GM19239 (cell line): Measurements from ENCODE around the gene PKD1.
"Not testable (repeated sequence)": the region's sequence is repeated elsewhere in the genome, so short reads cannot be mapped to it uniquely, and the experiment has no call there.

Experiments
- DNase-seq: peaks from one replicate; pipeline ENCODE4 v3.0.0; 2011; ENCODE audit warnings: low spot score; ENCODE audit not compliant: insufficient read length
- FAIRE-seq: peaks from 2 replicates; lab custom pipeline; 2011; peaks lifted over from hg19 to GRCh38; lab: Jason Lieb, UNC

Gene PKD1

DNA sequence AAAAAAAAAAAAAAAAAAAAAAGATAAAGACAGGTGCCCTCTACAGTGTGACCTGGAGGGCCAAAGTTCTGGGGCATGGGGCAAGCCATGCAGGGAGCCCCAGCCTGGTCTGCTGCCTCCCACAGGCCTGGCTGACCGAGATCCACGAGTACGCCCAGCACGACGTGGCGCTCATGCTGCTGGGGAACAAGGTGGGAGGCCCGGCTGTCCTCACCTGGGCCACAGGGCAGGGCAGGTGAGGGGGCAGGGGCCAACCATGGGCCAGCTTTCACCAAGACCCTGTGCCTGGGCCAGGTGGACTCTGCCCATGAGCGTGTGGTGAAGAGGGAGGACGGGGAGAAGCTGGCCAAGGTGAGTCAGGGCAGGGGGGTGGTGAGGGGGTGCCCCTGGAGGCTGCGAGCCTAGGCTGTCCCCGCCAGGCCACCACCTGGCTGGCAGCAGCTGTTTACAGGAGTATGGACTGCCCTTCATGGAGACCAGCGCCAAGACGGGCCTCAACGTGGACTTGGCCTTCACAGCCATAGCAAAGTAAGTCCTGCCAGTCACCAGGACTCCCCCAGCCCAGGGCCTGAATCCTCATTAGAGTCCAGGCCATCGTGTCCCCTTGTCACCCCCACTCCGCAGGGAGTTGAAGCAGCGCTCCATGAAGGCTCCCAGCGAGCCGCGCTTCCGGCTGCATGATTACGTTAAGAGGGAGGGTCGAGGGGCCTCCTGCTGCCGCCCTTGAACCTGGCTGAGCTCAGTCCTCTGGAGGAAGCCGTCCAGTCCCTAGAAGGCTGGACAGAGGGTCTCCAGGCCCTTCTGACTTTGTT, 17.2 kb upstream of the PKD1 start:
- DNase-seq (no peak), FAIRE-seq (no peak)

DNA sequence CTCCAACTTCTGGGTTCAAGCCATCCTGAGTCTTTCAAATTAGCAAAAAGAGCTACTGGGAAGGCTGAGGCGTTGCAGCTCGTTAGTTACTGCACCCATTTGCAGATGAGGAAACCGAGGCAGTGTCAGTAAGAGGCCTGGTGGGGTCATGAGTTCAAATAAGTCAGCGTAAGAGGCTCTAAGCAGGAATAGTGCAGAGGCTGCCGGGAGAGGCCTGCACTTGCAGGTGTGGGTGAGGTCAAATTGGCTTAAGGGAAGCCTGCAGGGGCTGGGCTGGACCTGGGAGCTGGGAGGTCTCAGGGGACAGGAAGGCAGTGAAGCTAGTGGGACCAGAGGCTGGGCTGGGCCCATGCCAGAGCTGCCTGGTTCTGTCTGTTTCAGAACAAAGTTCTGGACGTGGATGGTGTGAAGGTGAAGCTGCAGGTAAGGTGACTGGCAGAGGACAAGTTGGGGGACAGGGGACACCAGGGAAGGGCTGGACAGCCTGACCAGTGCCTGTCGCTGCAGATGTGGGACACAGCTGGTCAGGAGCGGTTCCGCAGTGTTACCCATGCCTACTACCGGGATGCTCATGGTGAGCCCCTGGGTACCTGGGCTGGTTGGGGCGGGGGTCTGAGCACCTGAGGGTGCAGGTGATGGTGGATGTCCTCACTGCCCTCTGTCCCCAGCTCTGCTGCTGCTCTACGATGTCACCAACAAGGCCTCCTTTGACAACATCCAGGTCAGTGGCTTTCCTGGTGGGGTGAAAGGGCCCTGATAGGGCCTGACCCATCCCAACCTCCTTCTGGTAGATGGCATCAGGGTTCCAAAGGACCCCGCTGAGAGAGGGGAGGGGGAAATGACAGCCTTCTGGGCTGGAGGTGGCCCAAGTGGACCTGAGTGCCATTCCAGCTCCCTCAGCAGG, 15.7 kb upstream of the PKD1 start:
- DNase-seq (no peak), FAIRE-seq (no peak)

DNA sequence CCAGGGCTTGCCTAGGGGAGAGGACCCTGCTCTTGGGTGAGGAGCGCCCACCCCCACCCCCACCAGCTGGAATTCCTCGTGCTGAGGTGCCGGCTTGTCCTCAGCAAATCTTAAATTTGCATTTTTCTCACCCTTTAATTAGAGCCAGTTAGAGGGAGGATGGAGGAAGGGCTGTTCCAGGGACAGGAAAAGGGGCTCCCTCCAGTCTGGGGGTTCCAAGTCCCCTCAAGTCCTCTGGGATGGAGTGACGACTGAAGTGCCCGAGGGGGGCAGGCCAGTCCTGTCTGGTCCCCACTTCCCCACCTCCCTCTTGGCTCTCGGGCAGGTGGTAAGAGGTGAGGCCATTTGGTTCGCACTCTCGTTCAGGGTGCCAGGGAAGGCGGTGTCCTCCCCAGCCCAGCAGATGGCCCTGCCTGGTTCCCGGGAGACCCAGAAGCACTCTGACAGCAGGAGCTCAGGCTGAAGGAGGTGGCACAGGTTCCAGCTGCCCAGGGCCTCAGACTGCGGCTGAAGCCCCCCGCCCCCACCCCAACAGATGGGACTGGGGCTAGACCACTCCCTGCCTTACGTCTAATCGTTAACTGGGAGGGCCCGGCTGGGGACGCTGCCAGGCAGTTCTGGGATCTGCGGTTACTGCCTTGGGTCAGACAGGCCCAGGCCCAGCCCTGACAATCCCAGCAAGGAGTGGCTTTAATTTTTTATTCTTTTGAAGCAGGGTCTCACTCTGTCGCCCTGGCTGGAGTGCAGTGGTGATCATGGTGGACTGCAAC, 14.9 kb upstream of the PKD1 start:
- FAIRE-seq: no peak

GRCh38 chr16:2149630-2150417, 14.1 kb upstream of the PKD1 start:
- DNase-seq: no peak

More for the DNA sequence above, 14.9 kb upstream of the PKD1 start:
- DNase-seq: no peak

GRCh38 chr16:2148714-2149629, 13.3 kb upstream of the PKD1 start:
- FAIRE-seq (no peak), DNase-seq (no peak)

More at GRCh38 chr16:2149630-2150417, 14.1 kb upstream of the PKD1 start:
- no peak for FAIRE-seq

- FAIRE-seq: no peak
Observed at GRCh38 chr16:2147981-2148671, 12.4 kb upstream of the PKD1 start, which contains the start of gene RAB26. Gene RAB26, plus strand, starts transcription at chr16:2148625. Its CDS starts 159 bp downstream, at chr16:2148784.

GRCh38 chr16:2147378-2147777, 11.7 kb upstream of the PKD1 start:
- no peak for FAIRE-seq
- DNase-seq: no peak

More at GRCh38 chr16:2147981-2148671, 12.4 kb upstream of the PKD1 start, which contains the start of gene RAB26:
- DNase-seq: no peak

GRCh38 chr16:2145843-2146242, 10.1 kb upstream of the PKD1 start:
- FAIRE-seq (no peak), DNase-seq (no peak)

- no peak for DNase-seq
- FAIRE-seq: no peak
Observed at GRCh38 chr16:2143878-2144485, 8.3 kb upstream of the PKD1 start.

- DNase-seq: no peak
- no peak for FAIRE-seq
Observed at GRCh38 chr16:2142942-2143877, 7.5 kb upstream of the PKD1 start.

- DNase-seq: not testable (repeated sequence)
Observed at GRCh38 chr16:2135071-2135470, 627 bp downstream of the PKD1 start.

GRCh38 chr16:2133797-2134196, 1.9 kb downstream of the PKD1 start:
- FAIRE-seq, DNase-seq: not testable (repeated sequence)

More at GRCh38 chr16:2135071-2135470, 627 bp downstream of the PKD1 start:
- FAIRE-seq: not testable (repeated sequence)

- not testable (repeated sequence) for FAIRE-seq, DNase-seq
Observed at GRCh38 chr16:2129890-2130447, 5.7 kb downstream of the PKD1 start.

DNA sequence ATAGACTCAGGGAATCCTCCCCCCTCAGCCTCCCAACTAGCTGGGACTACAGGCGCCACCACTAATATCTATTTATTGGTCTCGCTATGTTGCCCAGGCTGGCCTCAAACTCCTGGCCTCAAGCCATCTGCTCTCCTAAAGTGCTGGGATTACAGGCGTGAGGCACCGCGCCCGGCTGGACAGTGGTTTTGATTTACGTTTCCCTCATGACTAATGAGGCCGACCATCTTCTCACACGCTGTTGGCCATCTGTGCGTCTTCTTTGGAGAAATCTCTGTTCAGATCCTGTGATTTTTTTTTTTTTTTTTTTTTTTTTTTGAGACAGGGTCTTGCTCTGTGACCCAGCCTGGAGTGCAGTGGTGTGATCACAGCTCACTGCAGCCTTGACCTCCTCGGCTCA, 6.4 kb downstream of the PKD1 start:
- not testable (repeated sequence) for DNase-seq

DNA sequence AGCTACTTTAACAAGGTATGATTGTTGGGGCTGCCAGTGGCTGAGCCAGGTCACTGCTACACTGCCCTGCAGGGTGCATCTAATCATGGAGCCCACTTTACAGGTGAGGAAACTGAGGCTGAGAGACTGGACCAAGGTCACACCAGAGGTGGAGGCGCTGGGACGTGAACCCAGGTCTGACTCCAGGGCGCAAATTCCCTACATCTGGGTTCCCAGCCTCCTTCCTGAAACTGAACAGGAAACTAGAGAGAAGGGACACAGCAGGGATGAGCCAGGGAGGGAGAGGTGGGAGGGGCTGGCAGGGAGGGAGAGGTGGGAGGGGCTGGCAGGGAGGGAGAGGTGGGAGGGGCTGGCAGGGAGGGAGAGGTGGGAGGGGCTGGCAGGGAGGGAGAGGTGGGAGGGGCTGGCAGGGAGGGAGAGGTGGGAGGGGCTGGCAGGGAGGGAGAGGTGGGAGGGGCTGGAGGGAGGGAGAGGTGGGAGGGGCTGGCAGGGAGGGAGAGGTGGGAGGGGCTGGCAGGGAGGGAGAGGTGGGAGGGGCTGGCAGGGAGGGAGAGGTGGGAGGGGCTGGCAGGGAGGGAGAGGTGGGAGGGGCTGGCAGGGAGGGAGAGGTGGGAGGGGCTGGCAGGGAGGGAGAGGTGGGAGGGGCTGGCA, 7.9 kb downstream of the PKD1 start:
- FAIRE-seq, DNase-seq: not testable (repeated sequence)

More for the DNA sequence above, 6.4 kb downstream of the PKD1 start:
- not testable (repeated sequence) for FAIRE-seq
